ENCODE measurements around the gene ZNF438. TPM values are rescaled to one million over a fixed set of nuclear protein-coding genes. Genes with fewer than 3 reads are reported as not detected.
"Not testable (repeated sequence)": the region's sequence is repeated elsewhere in the genome, so short reads cannot be mapped to it uniquely, and the experiment has no call there.

ZNF438 gene
- total and polyA plus RNA-seq, 4 experiments from 2014 or later: 2.0 to 4.5 (median 3.9) TPM

- CTCF ChIA-PET (ENCODE audit: partially characterized antibody): interaction anchor here (1.3 kb wide), 1 partner anchor 156 kb away, joined by 4 read pairs; no protein-coding TSS in a partner anchor
- Mint-ChIP-seq H3K27me3 (no peaks in the 10 kb centered on the region), H3K27ac (no peak overlapping the region), H3K4me1 (peaks cover 0 to 7% (median 2%) of the 10 kb centered on the region in 4 donors), H3K4me3 (no peak overlapping the region), H3K36me3 (peaks cover 16 to 20% of the 10 kb centered on the region in 2 donors), H3K9me3 (peaks cover 0 to 9% (median under 1%) of the 10 kb centered on the region in 8 donors)
- Histone ChIP-seq H3K4me1 (ENCODE audit: insufficient read depth, low read length) (no peaks in the 10 kb centered on the region), H3K27ac (ENCODE audit: low read depth, low read length) (no peak overlapping the region), H3K36me3 (ENCODE audit: insufficient read depth, low read length) (no peaks in the 10 kb centered on the region), H3K27me3 (ENCODE audit: insufficient read depth, low read length) (no peaks in the 10 kb centered on the region), H3K9me3 (ENCODE audit: control insufficient read depth in 1 of 2, low read length in 2 of 2) (no peaks in the 10 kb centered on the region), H3K4me3 (ENCODE audit: low read length in 2 of 2) (no peak overlapping the region)
- POLR2A ChIA-PET (ENCODE audit: partially characterized antibody): no interaction called here
- intact Hi-C loops (cut with micrococcal nuclease): no loop called here
- DNase-seq: no peak
These were observed 91.9 kb downstream of the ZNF438 start for GRCh38 chr10:30939643-30940251.

GRCh38 chr10:30935078-30935477 is 96.6 kb downstream of the ZNF438 start:
- CTCF ChIA-PET (ENCODE audit: partially characterized antibody): no interaction called here
- H3K27me3 ChIP-seq (ENCODE audit: insufficient read depth, low read length): no peaks in the 10 kb centered on the region
- H3K4me1 Mint-ChIP-seq: no peaks in the 10 kb centered on the region
- H3K27ac Mint-ChIP-seq: peak overlapping the region in 1 of 7 donors; percentile 18
- DNase-seq: no peak
- no peak overlapping the region for H3K4me3 ChIP-seq (ENCODE audit: low read length in 2 of 2)
- intact Hi-C loops (cut with micrococcal nuclease): no loop called here
- POLR2A ChIA-PET (ENCODE audit: partially characterized antibody): no interaction called here
- no peaks in the 10 kb centered on the region for H3K4me1 ChIP-seq (ENCODE audit: insufficient read depth, low read length)
- peaks cover 0 to 9% (median under 1%) of the 10 kb centered on the region in 8 donors for H3K9me3 Mint-ChIP-seq
- H3K9me3 ChIP-seq (ENCODE audit: control insufficient read depth in 1 of 2, low read length in 2 of 2): no peaks in the 10 kb centered on the region
- no peak overlapping the region for H3K4me3 Mint-ChIP-seq
- H3K27ac ChIP-seq (ENCODE audit: low read depth, low read length): no peak overlapping the region
- H3K36me3 ChIP-seq (ENCODE audit: insufficient read depth, low read length): no peaks in the 10 kb centered on the region
- no peaks in the 10 kb centered on the region for H3K27me3 Mint-ChIP-seq
- peaks cover 22 to 31% of the 10 kb centered on the region in 2 donors for H3K36me3 Mint-ChIP-seq

- Histone ChIP-seq H3K36me3 (ENCODE audit: insufficient read depth, low read length) (no peaks in the 10 kb centered on the region), H3K9me3 (ENCODE audit: control insufficient read depth in 1 of 2, low read length in 2 of 2) (no peaks in the 10 kb centered on the region), H3K27ac (ENCODE audit: low read depth, low read length) (no peak overlapping the region), H3K4me1 (ENCODE audit: insufficient read depth, low read length) (no peaks in the 10 kb centered on the region), H3K27me3 (ENCODE audit: insufficient read depth, low read length) (no peaks in the 10 kb centered on the region), H3K4me3 (ENCODE audit: low read length in 2 of 2) (no peak overlapping the region)
- intact Hi-C loops (cut with micrococcal nuclease): no loop called here
- ChIA-PET CTCF (ENCODE audit: partially characterized antibody) (no interaction called here), POLR2A (ENCODE audit: partially characterized antibody) (no interaction called here)
- no peak for DNase-seq
- Mint-ChIP-seq H3K27me3 (no peaks in the 10 kb centered on the region), H3K27ac (no peak overlapping the region), H3K9me3 (peaks cover 0 to 9% (median 2%) of the 10 kb centered on the region in 8 donors), H3K4me1 (peaks cover 0 to 6% (median 4%) of the 10 kb centered on the region in 4 donors), H3K36me3 (peaks cover 25 to 44% of the 10 kb centered on the region in 2 donors), H3K4me3 (no peak overlapping the region)
These were observed 100.6 kb downstream of the ZNF438 start for GRCh38 chr10:30931094-30931493.

GRCh38 chr10:30929901-30930520 is 101.7 kb downstream of the ZNF438 start:
- Mint-ChIP-seq H3K4me3 (no peak overlapping the region), H3K36me3 (peaks cover 21 to 43% of the 10 kb centered on the region in 2 donors), H3K27me3 (no peaks in the 10 kb centered on the region), H3K9me3 (peaks cover 0 to 11% (median 6%) of the 10 kb centered on the region in 8 donors), H3K27ac (no peak overlapping the region), H3K4me1 (peaks cover 0 to 6% (median 4%) of the 10 kb centered on the region in 4 donors)
- Histone ChIP-seq H3K4me1 (ENCODE audit: insufficient read depth, low read length) (no peaks in the 10 kb centered on the region), H3K9me3 (ENCODE audit: control insufficient read depth in 1 of 2, low read length in 2 of 2) (no peaks in the 10 kb centered on the region), H3K4me3 (ENCODE audit: low read length in 2 of 2) (no peak overlapping the region), H3K27ac (ENCODE audit: low read depth, low read length) (no peak overlapping the region), H3K27me3 (ENCODE audit: insufficient read depth, low read length) (no peaks in the 10 kb centered on the region), H3K36me3 (ENCODE audit: insufficient read depth, low read length) (no peaks in the 10 kb centered on the region)
- ChIA-PET CTCF (ENCODE audit: partially characterized antibody) (no interaction called here), POLR2A (ENCODE audit: partially characterized antibody) (no interaction called here)
- intact Hi-C loops (cut with micrococcal nuclease): no loop called here
- no peak for DNase-seq

- H3K4me3 ChIP-seq (ENCODE audit: low read length in 2 of 2); H3K4me1 Mint-ChIP-seq; H3K36me3 ChIP-seq (ENCODE audit: insufficient read depth, low read length); H3K4me1 ChIP-seq (ENCODE audit: insufficient read depth, low read length); DNase-seq; intact Hi-C loops (cut with micrococcal nuclease); H3K9me3 ChIP-seq (ENCODE audit: control insufficient read depth in 1 of 2, low read length in 2 of 2); H3K27ac ChIP-seq (ENCODE audit: low read depth, low read length); CTCF ChIA-PET (ENCODE audit: partially characterized antibody); H3K27me3 Mint-ChIP-seq; POLR2A ChIA-PET (ENCODE audit: partially characterized antibody); H3K27me3 ChIP-seq (ENCODE audit: insufficient read depth, low read length): not testable (repeated sequence)
- peak overlapping the region in 2 of 7 donors; percentile 2 to 40 for H3K27ac Mint-ChIP-seq
- peaks cover 0 to 16% (median 11%) of the 10 kb centered on the region in 8 donors for H3K9me3 Mint-ChIP-seq
- H3K36me3 Mint-ChIP-seq: peaks cover 25 to 49% of the 10 kb centered on the region in 2 donors
- peak overlapping the region in 7 of 8 donors; percentile 8 to 58 (median 32) for H3K4me3 Mint-ChIP-seq
These were observed 102.3 kb downstream of the ZNF438 start for GRCh38 chr10:30929311-30929729.

- H3K36me3 Mint-ChIP-seq: peaks cover 29 to 53% of the 10 kb centered on the region in 2 donors
- ChIA-PET POLR2A (ENCODE audit: partially characterized antibody) (no interaction called here), CTCF (ENCODE audit: partially characterized antibody) (no interaction called here)
- H3K4me1 Mint-ChIP-seq: peaks cover 0 to 6% (median 4%) of the 10 kb centered on the region in 4 donors
- peaks cover 0 to 19% (median 14%) of the 10 kb centered on the region in 8 donors for H3K9me3 Mint-ChIP-seq
- no peaks in the 10 kb centered on the region for H3K36me3 ChIP-seq (ENCODE audit: insufficient read depth, low read length)
- no peak overlapping the region for H3K27ac ChIP-seq (ENCODE audit: low read depth, low read length)
- DNase-seq: no peak
- no peaks in the 10 kb centered on the region for H3K27me3 ChIP-seq (ENCODE audit: insufficient read depth, low read length)
- H3K9me3 ChIP-seq (ENCODE audit: control insufficient read depth in 1 of 2, low read length in 2 of 2): peaks cover 0 to 6% of the 10 kb centered on the region in 2 donors
- no peaks in the 10 kb centered on the region for H3K27me3 Mint-ChIP-seq
- H3K4me3 Mint-ChIP-seq: peak overlapping the region in 5 of 8 donors; percentile 8 to 58 (median 30)
- H3K4me1 ChIP-seq (ENCODE audit: insufficient read depth, low read length): no peaks in the 10 kb centered on the region
- H3K4me3 ChIP-seq (ENCODE audit: low read length in 2 of 2): no peak overlapping the region
- intact Hi-C loops (cut with micrococcal nuclease): no loop called here
- peak overlapping the region in 5 of 7 donors; percentile 13 to 78 (median 40) for H3K27ac Mint-ChIP-seq
These were observed 102.9 kb downstream of the ZNF438 start for GRCh38 chr10:30928742-30929141.

- Mint-ChIP-seq H3K4me3 (no peak overlapping the region), H3K4me1 (no peaks in the 10 kb centered on the region), H3K36me3 (peaks cover 2 to 25% of the 10 kb centered on the region in 2 donors), H3K9me3 (peaks cover 0 to 4% (median 0%) of the 10 kb centered on the region in 8 donors), H3K27ac (no peak overlapping the region), H3K27me3 (no peaks in the 10 kb centered on the region)
- no peak overlapping the region for H3K27ac ChIP-seq (ENCODE audit: low read depth, low read length)
- no peak for DNase-seq
- no peaks in the 10 kb centered on the region for H3K36me3 ChIP-seq (ENCODE audit: insufficient read depth, low read length)
- no peaks in the 10 kb centered on the region for H3K9me3 ChIP-seq (ENCODE audit: control insufficient read depth in 1 of 2, low read length in 2 of 2)
- CTCF ChIA-PET (ENCODE audit: partially characterized antibody): no interaction called here
- H3K4me1 ChIP-seq (ENCODE audit: insufficient read depth, low read length): no peaks in the 10 kb centered on the region
- H3K4me3 ChIP-seq (ENCODE audit: low read length in 2 of 2): no peak overlapping the region
- no peaks in the 10 kb centered on the region for H3K27me3 ChIP-seq (ENCODE audit: insufficient read depth, low read length)
- intact Hi-C loops (cut with micrococcal nuclease): no loop called here
- POLR2A ChIA-PET (ENCODE audit: partially characterized antibody): no interaction called here
These were observed 113.0 kb downstream of the ZNF438 start for GRCh38 chr10:30918651-30919050.
